GM12875 (cell line): Measurements from ENCODE around the gene MIPOL1.

Experiments used
- H3K4me3 ChIP-seq: one replicate; pipeline ENCODE4 v1.5.1; 2011; ENCODE audit warnings: low read depth, low read length, control low read depth
- TF ChIP-seq, protein P1 (sequence below): IDR thresholded peaks from 2 replicates; pipeline ENCODE4 v1.5.1; 2011; ENCODE audit warnings: low read depth, mild to moderate bottlenecking, control low read depth, inconsistent platforms, low read length, moderate library complexity, borderline replicate concordance; ENCODE audit not compliant: insufficient read depth

The MIPOL1 gene

DNA sequence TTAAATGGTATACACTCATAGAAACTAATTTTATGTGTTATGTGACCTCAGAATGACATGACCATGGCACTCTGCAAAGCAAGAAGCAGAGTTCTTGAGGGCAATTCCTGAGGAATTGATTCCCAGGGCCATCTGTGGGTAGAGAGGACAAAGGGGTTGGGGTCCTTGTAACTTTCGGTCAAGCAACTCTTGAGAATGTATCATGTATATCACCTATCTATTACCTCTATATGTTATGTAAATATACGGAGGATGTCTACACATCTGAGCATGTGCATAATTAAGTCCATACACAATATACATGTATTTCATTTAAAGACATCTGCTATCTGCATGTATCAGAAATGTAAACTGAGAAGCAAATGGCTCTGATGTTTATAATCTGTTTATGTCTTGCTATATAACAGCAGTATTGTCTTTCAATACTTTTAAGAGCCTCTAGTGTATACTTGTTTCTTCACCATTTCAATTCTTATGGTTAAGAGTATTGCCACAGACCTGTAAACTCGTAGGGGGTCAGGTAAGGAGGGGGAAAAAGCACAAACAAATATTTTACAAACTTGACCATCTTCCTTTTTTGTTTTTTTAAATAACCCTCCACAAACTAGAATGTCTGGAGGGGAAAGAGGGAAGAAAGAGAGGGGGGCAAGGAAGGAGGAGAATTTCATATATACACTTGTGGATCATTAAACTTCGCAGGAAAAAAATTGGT is 392.8 kb downstream of the MIPOL1 start:
- no peak overlapping the region for H3K4me3 ChIP-seq
- TF ChIP-seq, protein P1, sequence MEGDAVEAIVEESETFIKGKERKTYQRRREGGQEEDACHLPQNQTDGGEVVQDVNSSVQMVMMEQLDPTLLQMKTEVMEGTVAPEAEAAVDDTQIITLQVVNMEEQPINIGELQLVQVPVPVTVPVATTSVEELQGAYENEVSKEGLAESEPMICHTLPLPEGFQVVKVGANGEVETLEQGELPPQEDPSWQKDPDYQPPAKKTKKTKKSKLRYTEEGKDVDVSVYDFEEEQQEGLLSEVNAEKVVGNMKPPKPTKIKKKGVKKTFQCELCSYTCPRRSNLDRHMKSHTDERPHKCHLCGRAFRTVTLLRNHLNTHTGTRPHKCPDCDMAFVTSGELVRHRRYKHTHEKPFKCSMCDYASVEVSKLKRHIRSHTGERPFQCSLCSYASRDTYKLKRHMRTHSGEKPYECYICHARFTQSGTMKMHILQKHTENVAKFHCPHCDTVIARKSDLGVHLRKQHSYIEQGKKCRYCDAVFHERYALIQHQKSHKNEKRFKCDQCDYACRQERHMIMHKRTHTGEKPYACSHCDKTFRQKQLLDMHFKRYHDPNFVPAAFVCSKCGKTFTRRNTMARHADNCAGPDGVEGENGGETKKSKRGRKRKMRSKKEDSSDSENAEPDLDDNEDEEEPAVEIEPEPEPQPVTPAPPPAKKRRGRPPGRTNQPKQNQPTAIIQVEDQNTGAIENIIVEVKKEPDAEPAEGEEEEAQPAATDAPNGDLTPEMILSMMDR, result no peak

DNA sequence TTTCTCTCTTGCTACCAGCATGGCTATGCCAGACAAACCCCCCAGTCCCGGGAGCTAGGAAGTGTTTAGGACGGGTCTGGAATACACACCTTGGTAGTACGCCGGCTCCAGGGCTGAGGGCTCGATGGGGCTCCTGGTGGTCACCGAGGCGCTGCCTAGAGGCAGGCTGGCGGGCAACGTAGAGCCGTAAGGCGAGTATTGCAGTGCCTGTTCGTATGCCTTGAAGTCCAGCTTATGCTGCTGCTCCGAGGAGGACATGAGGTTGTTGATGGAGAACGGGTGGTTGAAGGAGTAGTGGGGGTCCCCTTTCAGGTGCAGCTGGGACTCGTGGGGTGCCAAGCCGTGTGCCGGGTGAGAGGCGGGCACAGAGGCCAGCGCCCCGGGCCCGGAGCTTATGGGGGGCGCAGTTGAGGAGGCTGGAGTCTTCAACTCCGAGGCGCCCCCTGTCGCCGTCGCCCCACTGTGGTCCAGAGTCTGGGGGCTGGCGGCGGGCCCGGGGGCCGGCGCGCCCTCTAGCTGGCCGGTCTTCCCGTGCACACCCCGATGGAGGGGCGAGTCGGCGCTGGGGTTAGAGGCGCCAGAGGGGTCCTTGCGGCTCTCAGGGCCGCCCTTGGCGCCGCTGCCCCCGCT is 393.7 kb downstream of the MIPOL1 start:
- no peak overlapping the region for H3K4me3 ChIP-seq
- TF ChIP-seq, protein P1, result no peak

DNA sequence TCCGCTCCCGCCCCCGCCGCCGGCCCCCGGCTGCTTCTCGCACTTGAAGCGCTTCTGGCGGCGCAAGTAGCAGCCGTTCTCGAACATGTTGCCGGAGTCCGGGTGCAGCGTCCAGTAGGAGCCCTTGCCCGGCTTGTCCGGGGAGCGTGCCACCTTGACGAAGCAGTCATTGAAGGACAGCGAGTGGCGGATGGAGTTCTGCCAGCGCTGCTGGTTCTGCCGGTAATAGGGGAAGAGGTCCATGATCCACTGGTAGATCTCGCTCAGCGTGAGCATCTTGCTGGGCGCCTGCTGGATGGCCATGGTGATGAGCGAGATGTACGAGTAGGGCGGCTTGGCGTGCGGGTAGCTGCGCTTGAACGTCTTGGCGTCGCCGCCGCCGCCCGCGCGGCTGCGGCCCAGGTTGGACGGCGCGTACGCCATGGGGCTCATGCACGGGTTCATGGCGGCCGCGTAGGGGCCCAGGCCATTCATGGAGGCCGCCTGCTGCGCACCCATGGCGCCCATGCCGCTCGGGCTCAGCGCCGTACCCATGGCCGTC is 394.3 kb downstream of the MIPOL1 start:
- TF ChIP-seq, protein P1, result no peak
- H3K4me3 ChIP-seq, result no peak overlapping the region

DNA sequence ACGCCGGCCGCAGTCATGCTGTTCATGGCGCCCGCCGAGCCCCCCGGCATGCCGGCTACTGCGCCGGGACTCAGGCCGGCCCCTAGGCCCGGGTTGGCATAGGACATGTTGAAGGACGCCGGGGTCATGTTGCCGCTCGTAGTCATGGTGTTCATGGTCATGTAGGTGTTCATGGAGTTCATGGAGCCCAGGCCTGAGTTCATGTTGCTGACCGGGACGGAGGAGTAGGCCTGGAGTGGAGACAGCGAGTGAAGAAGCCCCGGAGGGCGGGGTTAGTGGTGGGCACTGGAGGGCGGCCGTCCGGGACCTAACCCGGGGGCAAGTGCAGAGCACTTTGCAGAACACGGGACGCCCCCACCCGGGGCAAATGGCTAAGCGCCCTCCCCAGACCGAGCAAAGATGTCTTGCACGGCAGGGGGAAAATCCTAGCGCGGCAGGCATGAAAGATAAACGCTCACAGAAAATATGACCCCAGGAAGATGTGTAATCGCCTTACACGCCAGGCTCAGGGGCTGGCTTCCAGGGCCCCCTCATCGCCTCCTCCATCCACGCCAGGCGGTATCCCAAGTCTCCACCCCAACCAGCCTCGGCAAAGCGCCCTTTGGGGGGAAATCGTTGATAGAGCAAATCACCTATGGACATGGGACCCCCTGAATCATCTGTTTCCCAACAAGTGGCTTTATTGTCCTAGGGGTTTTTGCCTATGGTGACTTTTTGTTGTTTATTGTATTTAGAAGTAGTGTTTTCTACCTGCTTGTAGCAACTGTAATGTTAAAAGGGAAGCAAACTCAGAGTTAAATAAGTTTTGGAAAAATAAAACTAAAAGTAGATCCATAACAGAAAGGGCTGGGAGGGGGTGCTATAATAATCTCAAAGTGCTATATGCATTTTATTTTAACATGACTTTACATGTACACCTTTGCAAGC is 395.0 kb downstream of the MIPOL1 start:
- TF ChIP-seq, protein P1, result no peak
- no peak overlapping the region for H3K4me3 ChIP-seq

DNA sequence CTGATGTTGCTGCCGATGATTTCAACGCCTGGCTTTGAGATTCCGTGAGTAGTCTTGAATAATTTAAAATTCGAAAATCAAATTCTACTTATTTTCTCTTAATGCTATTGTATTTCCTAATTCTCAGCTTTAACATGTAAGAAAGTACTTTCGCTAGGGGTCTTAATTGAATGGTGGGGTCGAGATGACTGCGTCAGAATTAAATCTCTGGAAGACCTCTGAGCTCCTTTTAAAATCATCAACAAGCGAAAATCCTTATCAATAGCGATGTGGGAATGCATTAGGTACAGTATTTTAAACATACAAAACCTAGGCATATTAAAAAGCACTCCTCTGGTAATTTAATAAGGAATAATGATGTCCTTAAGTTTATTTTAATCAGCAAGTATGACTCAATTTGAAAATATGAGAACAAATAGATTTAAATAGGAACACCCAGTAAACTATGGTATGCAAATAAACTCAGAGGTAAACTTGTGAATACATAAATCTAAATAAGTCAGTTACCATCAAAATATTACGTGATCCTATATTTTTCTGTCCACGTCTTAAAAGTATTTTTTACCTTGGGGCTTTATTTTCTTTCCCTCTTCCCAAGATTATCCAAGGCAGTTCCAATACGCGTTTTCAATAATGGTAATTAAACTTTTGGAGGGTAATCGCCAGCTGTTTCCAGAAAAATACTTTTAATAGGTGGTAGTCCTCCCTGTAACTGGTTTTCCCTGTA is 395.9 kb downstream of the MIPOL1 start:
- TF ChIP-seq, protein P1, result no peak
- H3K4me3 ChIP-seq, result no peak overlapping the region

DNA sequence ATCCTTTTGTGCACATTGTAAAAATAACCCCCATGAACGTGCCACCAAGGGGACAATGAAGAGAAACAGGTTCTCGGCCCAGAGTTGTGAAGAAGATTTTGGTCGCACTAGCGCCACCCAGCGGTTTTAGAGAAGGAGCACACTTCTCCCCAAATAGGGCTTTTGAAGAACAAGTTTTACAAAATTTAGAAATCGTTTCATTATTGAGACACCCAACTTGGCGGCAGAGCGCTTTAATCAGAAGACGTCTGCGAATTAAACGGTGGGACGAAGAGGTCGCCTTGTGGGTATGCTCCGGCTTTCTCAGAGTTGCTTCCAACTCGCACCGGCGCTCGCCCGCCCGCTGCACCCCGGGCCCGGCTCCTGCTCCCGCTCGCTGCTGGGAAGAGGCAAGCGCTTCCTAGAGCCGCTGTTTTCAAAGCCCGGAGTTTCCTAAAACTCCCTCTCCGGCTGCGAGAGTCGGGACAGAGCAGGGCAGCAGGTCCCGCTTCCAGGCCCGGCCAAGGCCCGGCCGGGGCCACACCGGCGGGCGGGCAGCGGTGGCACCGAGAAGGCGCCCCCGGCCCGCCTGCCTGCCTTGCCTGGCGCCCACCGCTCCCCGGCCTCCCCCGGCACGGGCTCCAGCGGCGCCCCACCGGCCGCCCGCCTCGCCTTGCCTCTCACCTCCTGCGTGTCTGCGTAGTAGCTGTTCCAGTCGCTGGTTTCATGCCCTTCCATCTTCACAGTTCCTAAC is 396.7 kb downstream of the MIPOL1 start:
- TF ChIP-seq, protein P1, result 0 out of 2 replicates have a peak, but pooled peaks have one; percentile 26
- H3K4me3 ChIP-seq, result no peak overlapping the region
